ENCODE results near the gene SKIC2. TPM values are rescaled to one million over a fixed set of nuclear protein-coding genes. Genes with fewer than 3 reads are reported as not detected.
"Not testable (repeated sequence)": the region's sequence is repeated elsewhere in the genome, so short reads cannot be mapped to it uniquely, and the experiment has no call there.

Gene SKIC2
- total RNA-seq, 1 donor from 2014 or later = 52.5 TPM

- DNase-seq (ENCODE audit: low spot score) = no peak
Observed at GRCh38 chr6:31968791-31969711, 10.1 kb downstream of the SKIC2 start.

- no peak for DNase-seq (ENCODE audit: low spot score)
Observed at GRCh38 chr6:31969712-31970603, 11.0 kb downstream of the SKIC2 start.

- DNase-seq (ENCODE audit: low spot score) = no peak
Observed at GRCh38 chr6:31970604-31971271, 11.8 kb downstream of the SKIC2 start.

- DNase-seq (ENCODE audit: low spot score) = no peak
Observed at GRCh38 chr6:31971279-31971992, 12.5 kb downstream of the SKIC2 start.

- DNase-seq (ENCODE audit: low spot score) = peak; percentile 98
Observed at GRCh38 chr6:31971993-31972708, 13.2 kb downstream of the SKIC2 start, which contains the start of gene DXO. DXO (minus strand) TSS chr6:31972138; CDS start chr6:31971675, 463 bp downstream.

GRCh38 chr6:31972709-31973350, 13.9 kb downstream of the SKIC2 start:
- DNase-seq (ENCODE audit: low spot score) = no peak

GRCh38 chr6:31976065-31976464, 17.1 kb downstream of the SKIC2 start:
- not testable (repeated sequence) for DNase-seq (ENCODE audit: low spot score)

GRCh38 chr6:31977816-31978431, 18.9 kb downstream of the SKIC2 start:
- DNase-seq (ENCODE audit: low spot score) = no peak

GRCh38 chr6:31978831-31979230, 19.9 kb downstream of the SKIC2 start:
- DNase-seq (ENCODE audit: low spot score) = no peak

- no peak for DNase-seq (ENCODE audit: low spot score)
Observed at GRCh38 chr6:31979238-31979898, 20.4 kb downstream of the SKIC2 start.

GRCh38 chr6:31980195-31980876, 21.4 kb downstream of the SKIC2 start:
- not testable (repeated sequence) for DNase-seq (ENCODE audit: low spot score)

- DNase-seq (ENCODE audit: low spot score) = not testable (repeated sequence)
Observed at GRCh38 chr6:31980998-31981397, 22.0 kb downstream of the SKIC2 start.

- not testable (repeated sequence) for DNase-seq (ENCODE audit: low spot score)
Observed at GRCh38 chr6:31981744-31982143, 22.8 kb downstream of the SKIC2 start, which contains the start of gene C4A. C4A (plus strand) TSS chr6:31982057; CDS start chr6:31982108, 51 bp downstream.

- not testable (repeated sequence) for DNase-seq (ENCODE audit: low spot score)
Observed at GRCh38 chr6:31989363-31989762, 30.4 kb downstream of the SKIC2 start.

GRCh38 chr6:31994421-31994820, 35.4 kb downstream of the SKIC2 start:
- not testable (repeated sequence) for DNase-seq (ENCODE audit: low spot score)

- not testable (repeated sequence) for DNase-seq (ENCODE audit: low spot score)
Observed at GRCh38 chr6:31996385-31996784, 37.4 kb downstream of the SKIC2 start.

GRCh38 chr6:32002546-32003268, 43.7 kb downstream of the SKIC2 start:
- DNase-seq (ENCODE audit: low spot score) = not testable (repeated sequence)

Data from mesenteric fat pad (tissue), 1 donor.